ENCODE measurements around the gene PAIP1.

DNA sequence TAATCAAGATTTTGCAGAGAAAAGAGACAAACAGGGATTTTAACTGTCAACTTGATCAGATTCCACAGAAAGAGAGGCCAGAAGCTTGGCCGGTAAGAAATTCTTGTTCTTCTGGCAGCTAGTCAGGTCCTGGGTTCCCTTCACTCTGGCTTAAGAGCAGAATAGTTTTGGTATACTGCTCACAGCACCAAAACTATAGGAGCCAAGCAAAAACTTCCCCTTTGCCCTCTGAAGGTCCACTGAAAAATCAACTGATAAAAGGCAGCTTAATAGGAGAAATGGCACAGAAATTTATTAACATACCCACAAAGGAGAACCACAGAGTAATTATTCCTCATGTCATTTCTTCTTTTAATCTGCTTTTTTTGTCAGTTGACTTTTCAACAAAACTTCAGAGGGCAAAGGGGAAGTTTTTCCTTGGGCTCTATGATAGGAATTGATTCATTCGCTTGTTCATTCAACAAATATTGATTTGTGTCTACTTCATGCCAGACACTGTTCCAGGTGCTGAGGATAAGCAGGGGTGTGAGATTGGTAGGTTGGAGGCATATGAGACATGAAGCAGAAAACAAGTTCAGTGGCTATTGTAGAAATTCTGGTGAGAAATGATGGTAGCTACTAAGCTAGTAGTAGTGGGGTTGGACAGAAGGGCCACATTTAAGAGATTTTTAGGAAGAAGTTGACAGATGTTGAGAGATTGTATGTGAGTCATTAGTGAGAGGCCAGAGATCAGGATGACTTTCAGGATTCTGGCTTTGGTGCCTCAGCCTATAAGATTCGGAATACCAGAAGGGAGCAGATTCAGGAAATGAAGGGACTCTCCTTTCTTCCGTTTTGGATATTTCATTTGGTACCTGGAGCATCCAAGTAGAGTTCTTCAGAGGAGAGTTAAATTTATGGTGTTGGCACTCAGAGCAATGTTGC, 25.5 kb upstream of the PAIP1 start:
- TF ChIP-seq, protein P1, sequence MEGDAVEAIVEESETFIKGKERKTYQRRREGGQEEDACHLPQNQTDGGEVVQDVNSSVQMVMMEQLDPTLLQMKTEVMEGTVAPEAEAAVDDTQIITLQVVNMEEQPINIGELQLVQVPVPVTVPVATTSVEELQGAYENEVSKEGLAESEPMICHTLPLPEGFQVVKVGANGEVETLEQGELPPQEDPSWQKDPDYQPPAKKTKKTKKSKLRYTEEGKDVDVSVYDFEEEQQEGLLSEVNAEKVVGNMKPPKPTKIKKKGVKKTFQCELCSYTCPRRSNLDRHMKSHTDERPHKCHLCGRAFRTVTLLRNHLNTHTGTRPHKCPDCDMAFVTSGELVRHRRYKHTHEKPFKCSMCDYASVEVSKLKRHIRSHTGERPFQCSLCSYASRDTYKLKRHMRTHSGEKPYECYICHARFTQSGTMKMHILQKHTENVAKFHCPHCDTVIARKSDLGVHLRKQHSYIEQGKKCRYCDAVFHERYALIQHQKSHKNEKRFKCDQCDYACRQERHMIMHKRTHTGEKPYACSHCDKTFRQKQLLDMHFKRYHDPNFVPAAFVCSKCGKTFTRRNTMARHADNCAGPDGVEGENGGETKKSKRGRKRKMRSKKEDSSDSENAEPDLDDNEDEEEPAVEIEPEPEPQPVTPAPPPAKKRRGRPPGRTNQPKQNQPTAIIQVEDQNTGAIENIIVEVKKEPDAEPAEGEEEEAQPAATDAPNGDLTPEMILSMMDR (IDR thresholded peaks at IDR 0.05) = no peak
- TF ChIP-seq POLR2AphosphoS5 (IDR thresholded peaks at IDR 0.05) = no peak
